ENCODE data around the gene NRP1. TPM values are rescaled to one million over a fixed set of nuclear protein-coding genes. Genes with fewer than 3 reads are reported as not detected.

The NRP1 gene
- total and polyA plus RNA-seq, 2 of the 8 experiments (the other 6 are each of a cell fraction or from before 2014, with no cell fraction given) = 1.2 to 2.1 TPM

GRCh38 chr10:33224251-33224965, 110.1 kb downstream of the NRP1 start:
- Histone ChIP-seq H3K56ac (replicated peaks; ENCODE audit: insufficient read length, low read depth, low read length) (no peak overlapping the region), H2BK12ac (ENCODE audit: low read depth, low read length) (no peak overlapping the region), H2AK5ac (ENCODE audit: low read depth, low read length) (no peak overlapping the region), H3K18ac (ENCODE audit: extremely low read depth, low read length) (no peak overlapping the region), H4K91ac (replicated peaks; ENCODE audit: insufficient read length, low read length) (no peak overlapping the region), H3K4me1 (replicated peaks in 1 of 4; ENCODE audit: control insufficient read depth in 3 of 4, insufficient read depth in 4 of 4, low read length in 3 of 4) (peaks cover 0 to 2% (median 0%) of the 10 kb centered on the region in 4 experiments; a peak in 1 of 7 replicates), H2BK120ac (replicated peaks; ENCODE audit: low read depth, low read length) (no peak overlapping the region), H3K79me1 (ENCODE audit: low read depth, low read length) (no peaks in the 10 kb centered on the region), H2BK15ac (ENCODE audit: low read length) (no peak overlapping the region), H4K8ac (ENCODE audit: extremely low read depth, insufficient read depth, low read length) (no peak overlapping the region), H3K4ac (replicated peaks; ENCODE audit: insufficient read length, low read depth, low read length) (no peak overlapping the region), H3K27ac (ENCODE audit: low read depth, low read length) (no peak overlapping the region), H4K20me1 (replicated peaks in 1 of 2; ENCODE audit: control insufficient read depth in 1 of 2, insufficient read depth in 2 of 2, low read length in 2 of 2) (no peaks in the 10 kb centered on the region), H3K14ac (ENCODE audit: insufficient read length) (no peak overlapping the region), H3K4me2 (ENCODE audit: insufficient read depth in 1 of 2, low read depth in 2 of 2, low read length in 2 of 2) (no peak overlapping the region), H3K4me3 (ENCODE audit: extremely low read depth in 1 of 4, insufficient read depth in 2 of 4, low read depth in 3 of 4, low read length in 4 of 4) (no peak overlapping the region), H3K27me3 (replicated peaks in 1 of 4; ENCODE audit: control insufficient read depth in 3 of 4, extremely low read depth in 1 of 4, insufficient read depth in 3 of 4, low read length in 3 of 4) (no peaks in the 10 kb centered on the region), H3K23ac (ENCODE audit: insufficient read length) (no peak overlapping the region), H3K9me3 (ENCODE audit: insufficient read depth in 2 of 2, low read depth in 1 of 2, low read length in 1 of 2) (no peaks in the 10 kb centered on the region), H2BK20ac (ENCODE audit: low read length) (no peak overlapping the region), H4K5ac (ENCODE audit: insufficient read length, low read depth, low read length) (no peak overlapping the region), H3K36me3 (ENCODE audit: control insufficient read depth in 2 of 4, insufficient read depth in 4 of 4, low read length in 3 of 4) (no peaks in the 10 kb centered on the region), H2BK5ac (ENCODE audit: low read depth, low read length) (no peak overlapping the region), H3K23me2 (ENCODE audit: low read depth, low read length) (no peaks in the 10 kb centered on the region), H2AFZ (ENCODE audit: low read length) (no peak overlapping the region; the same call in 1 of the 2 replicates), H3K9ac (replicated peaks in 1 of 4; ENCODE audit: extremely low read depth in 1 of 4, low read depth in 3 of 4, low read length in 3 of 4) (no peak overlapping the region), H3K79me2 (ENCODE audit: control insufficient read depth in 1 of 2, insufficient read depth in 2 of 2, low read length in 2 of 2) (no peaks in the 10 kb centered on the region)
- WGBS, 2 experiments (ENCODE audit: extremely low coverage in 1 of 2, insufficient coverage in 1 of 2, insufficient read length in 1 of 2, insufficient replicate concordance in 2 of 2, low coverage in 1 of 2, low lambda C conversion rate in 2 of 2, missing lambda C conversion rate in 1 of 2) = 90% methylated on average over 7 of the region's 7 CpGs; no CpG with 5 or more reads in 1 of the 2 experiments
- TF ChIP-seq POLR2AphosphoS5 (IDR thresholded peaks at IDR 0.05; ENCODE audit: low read depth, low read length) = no peak
- DNase-seq (ENCODE audit: low read depth in 1 of 2, low spot score in 2 of 2) = no peak
- no peak for FAIRE-seq
- ChIA-PET CTCF (ENCODE audit: partially characterized antibody) (no interaction called here), POLR2A (ENCODE audit: partially characterized antibody) (no interaction called here)
